NCI-H2196 (cell line): ENCODE measurements around the gene CEPT1.

Source experiments
- DNase-seq: peaks from one replicate; lab custom pipeline; 2025; ENCODE audit not compliant: unreplicated experiment; lab: John Stamatoyannopoulos, UW

Gene CEPT1

DNA sequence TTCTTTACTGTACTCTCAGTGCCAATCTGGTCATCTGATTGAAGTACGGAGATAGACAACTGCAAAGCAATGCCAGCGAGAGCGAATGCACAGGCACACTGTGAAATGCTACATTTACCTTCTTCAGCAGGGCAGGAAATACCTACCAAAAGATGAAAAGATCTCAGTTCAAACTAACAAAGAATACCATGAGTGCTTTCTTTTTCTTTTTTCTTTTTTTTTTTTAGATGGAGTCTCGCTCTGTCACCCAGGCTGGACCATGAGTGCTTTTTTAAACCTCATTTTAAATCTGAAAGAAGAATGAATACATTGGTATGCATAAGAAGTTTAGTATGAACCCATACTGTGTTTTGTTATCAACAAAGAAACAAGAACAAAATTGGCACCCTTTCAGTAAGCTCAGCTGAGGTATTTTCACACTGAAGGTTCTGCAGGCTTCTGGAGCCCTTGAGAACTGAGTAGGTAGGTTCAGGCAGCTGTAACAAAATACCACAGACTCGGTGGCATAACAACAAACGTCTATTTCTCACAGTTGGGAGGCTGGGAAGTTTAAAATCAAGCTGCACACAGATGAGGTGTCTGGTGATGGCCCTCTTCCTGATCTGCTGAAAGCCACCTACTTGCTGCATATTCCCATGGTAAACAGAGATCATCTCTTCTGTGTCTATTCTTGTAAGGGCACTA, 85.8 kb downstream of the CEPT1 start:
- DNase-seq = no peak

GRCh38 chr1:111227434-111227833, 87.4 kb downstream of the CEPT1 start, which contains the start of gene CHI3L2:
Gene CHI3L2, plus strand, starts transcription at chr1:111227713. Its CDS starts 17 bp downstream, at chr1:111227730.
- DNase-seq = no peak

- peak; percentile 14 for DNase-seq
Measured at GRCh38 chr1:111227851-111228747, 88.1 kb downstream of the CEPT1 start.

DNA sequence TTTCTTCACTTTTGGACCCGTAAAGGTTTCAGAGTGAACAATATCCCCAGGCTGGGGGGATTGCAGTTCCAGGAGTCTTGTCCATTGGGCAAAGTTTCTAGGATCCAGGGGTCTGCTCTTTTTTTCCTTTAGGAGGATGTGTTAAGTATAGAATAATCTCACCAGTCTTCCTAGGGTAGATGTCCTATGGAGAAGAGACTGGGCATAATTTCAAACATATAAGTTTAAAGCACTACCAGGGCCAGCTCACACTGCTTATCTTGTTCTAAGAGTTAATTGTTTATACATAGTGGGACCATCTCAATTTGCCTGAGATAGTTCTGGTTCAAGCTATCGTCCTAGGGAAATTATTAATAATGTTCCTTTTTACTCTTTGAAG, 88.7 kb downstream of the CEPT1 start:
- DNase-seq = no peak

GRCh38 chr1:111232134-111232533, 92.1 kb downstream of the CEPT1 start:
- DNase-seq = no peak

GRCh38 chr1:111234258-111234657, 94.2 kb downstream of the CEPT1 start:
- no peak for DNase-seq
